HCT116 (cell line): Measurements from ENCODE around the gene OLFML1. TPM values are rescaled to one million over a fixed set of nuclear protein-coding genes. Genes with fewer than 3 reads are reported as not detected.

Experiments
- ATAC-seq: fragments of 200-7000 bp; cut with Tn5 transposase; 2 replicates; pipeline ENCODE4 v1.9.1; 2020; ENCODE audit warnings: mild to moderate bottlenecking, moderate library complexity
- BruUV-seq: library from RNA; stranded (reverse); fragments of 400-500 nt; replicated peaks from 2 replicates; lab custom pipeline; 2021; lab: Mats Ljungman, UMichigan
- CTCF ChIA-PET: fragments of 300-600 bp; sonication (Branson Sonifier 250); formaldehyde crosslinking; loops from one replicate; lab custom pipeline; 2021; ENCODE audit warnings: antibody characterized with exemption; lab: Charles Lee
- POLR2A ChIA-PET: fragments of 300-600, 350-600 bp; sonication (Branson Sonifier 250); formaldehyde crosslinking; loops from one replicate; lab custom pipeline; 2021; ENCODE audit warnings: antibody characterized with exemption; lab: Charles Lee
- RAD21 ChIA-PET, 2 experiments: fragments of 300-600 bp; sonication (Branson Sonifier 250); formaldehyde crosslinking; loops; one replicate each; lab custom pipeline; 2023; ENCODE audit warnings: low total read pairs in 2 of 2; ENCODE audit not compliant: uncharacterized antibody in 2 of 2, unreplicated experiment in 2 of 2, low non-redundant PET in 1 of 2; lab: Charles Lee
- DNase-seq: peaks from one replicate; pipeline ENCODE4 v3.0.0-alpha.2; 2010; ENCODE audit warnings: low read depth, low spot score
- H2AFZ ChIP-seq: fragments of 200-600 bp; shearing (Covaris generic), sonication (generic); 2 replicates; pipeline ENCODE4 v1.6.1; 2017; ENCODE audit warnings: low read depth, mixed run types, mixed read lengths, antibody characterized with exemption, low read length; ENCODE audit not compliant: poor library complexity, severe bottlenecking
- H3K27ac ChIP-seq: 2 replicates; pipeline ENCODE4 v1.5.1; 2012; ENCODE audit warnings: low read depth, low read length
- H3K27me3 ChIP-seq: fragments of 200-600 bp; sonication (generic); 2 replicates; pipeline ENCODE4 v1.6.1; 2016; ENCODE audit warnings: mixed run types, low read length, mixed read lengths; ENCODE audit not compliant: insufficient read depth
- H3K36me3 ChIP-seq, 2 experiments: fragments of 200-500 bp in 1 of 2; fragments of 200-600 bp in 1 of 2; sonication (Bioruptor generic) in 1 of 2; sonication (generic) in 1 of 2; 2 replicates each; pipeline versions ENCODE4 v1.5.1 to v1.6.1; 2014 to 2016; ENCODE audit warnings: low read length in 2 of 2, inconsistent platforms in 1 of 2, mixed read lengths in 1 of 2, mixed run types in 1 of 2; ENCODE audit not compliant: insufficient read depth in 2 of 2, control insufficient read depth in 1 of 2
- H3K4me1 ChIP-seq, 2 experiments: fragments of 200-600 bp in 1 of 2; sonication (generic) in 1 of 2; 2 replicates each; pipeline versions ENCODE4 v1.5.1 to v1.6.1; 2012 to 2017; ENCODE audit warnings: low read length in 2 of 2, inconsistent platforms in 1 of 2, mild to moderate bottlenecking in 1 of 2, mixed read lengths in 1 of 2, mixed run types in 1 of 2, moderate library complexity in 1 of 2; ENCODE audit not compliant: insufficient read depth in 2 of 2, control insufficient read depth in 1 of 2
- H3K4me2 ChIP-seq: fragments of 200-600 bp; sonication (generic); 2 replicates; pipeline ENCODE4 v1.6.1; 2017; ENCODE audit warnings: mixed run types, low read length, mixed read lengths
- H3K4me3 ChIP-seq, 2 experiments: fragments of 200-600 bp in 1 of 2; sonication (generic) in 1 of 2; replicated peaks in 1 of 2; 2 replicates each; pipeline ENCODE4 v1.5.1; 2011 to 2016; ENCODE audit warnings: low read length in 2 of 2, control low read depth in 1 of 2, low read depth in 1 of 2, mild to moderate bottlenecking in 1 of 2, mixed read lengths in 1 of 2, mixed run types in 1 of 2
- H3K79me2 ChIP-seq: fragments of 200-600 bp; sonication (generic); 2 replicates; pipeline ENCODE4 v1.6.1; 2017; ENCODE audit warnings: mild to moderate bottlenecking, mixed run types, low read length, moderate library complexity, mixed read lengths; ENCODE audit not compliant: insufficient read depth
- H3K9ac ChIP-seq: fragments of 200-600 bp; sonication (generic); 2 replicates; pipeline ENCODE4 v1.6.1; 2016; ENCODE audit warnings: low read length, mixed read lengths
- H3K9me2 ChIP-seq: fragments of 200-600 bp; sonication (generic), shearing (Covaris generic); 2 replicates; pipeline ENCODE4 v1.6.1; 2017; ENCODE audit warnings: mixed run types, mild to moderate bottlenecking, moderate library complexity; ENCODE audit not compliant: insufficient read depth
- H3K9me3 ChIP-seq, 2 experiments: fragments of 200-500 bp in 1 of 2; fragments of 200-600 bp in 1 of 2; sonication (Bioruptor generic) in 1 of 2; sonication (generic) in 1 of 2; 2 replicates each; pipeline ENCODE4 v1.6.1; 2014 to 2017; ENCODE audit warnings: low read length in 2 of 2, mixed read lengths in 2 of 2, inconsistent platforms in 1 of 2, low read depth in 1 of 2, mild to moderate bottlenecking in 1 of 2, mixed run types in 1 of 2, moderate library complexity in 1 of 2; ENCODE audit not compliant: control insufficient read depth in 1 of 2, insufficient read depth in 1 of 2
- H4K20me1 ChIP-seq: fragments of 200-600 bp; sonication (generic), shearing (Covaris generic); 2 replicates; pipeline ENCODE4 v1.6.1; 2017; ENCODE audit warnings: mixed run types, mild to moderate bottlenecking, moderate library complexity; ENCODE audit not compliant: insufficient read depth
- CEBPB ChIP-seq: IDR thresholded peaks from 2 replicates; pipeline ENCODE4 v1.6.1; 2012; ENCODE audit warnings: low read depth
- EZH2 ChIP-seq: fragments of 200-600 bp; sonication (generic); IDR thresholded peaks from 2 replicates; pipeline ENCODE4 v1.6.1; 2017; ENCODE audit warnings: antibody characterized with exemption, mixed run types
- FOSL1 ChIP-seq: IDR thresholded peaks from 2 replicates; pipeline ENCODE4 v1.6.1; 2012; ENCODE audit warnings: low read depth
- JUND ChIP-seq: IDR thresholded peaks from 2 replicates; pipeline ENCODE4 v1.6.1; 2012
- POLR2AphosphoS5 ChIP-seq: IDR thresholded peaks from 2 replicates; pipeline ENCODE4 v1.6.1; 2011; ENCODE audit warnings: mild to moderate bottlenecking, low read depth, low read length, moderate library complexity
- REST ChIP-seq: IDR thresholded peaks from 2 replicates; pipeline ENCODE4 v1.6.1; 2012; ENCODE audit warnings: low read depth
- SP1 ChIP-seq: IDR thresholded peaks from 2 replicates; pipeline ENCODE4 v1.6.1; 2012; ENCODE audit warnings: low read depth
- SRF ChIP-seq: IDR thresholded peaks from 2 replicates; pipeline ENCODE4 v1.6.1; 2012; ENCODE audit warnings: low read depth
- TCF7L2 ChIP-seq: IDR thresholded peaks from 2 replicates; pipeline ENCODE4 v1.7.0; 2011; ENCODE audit warnings: borderline replicate concordance, inconsistent platforms; ENCODE audit not compliant: insufficient read depth, insufficient read length; ENCODE audit errors: extremely low read depth
- YY1 ChIP-seq: IDR thresholded peaks from 2 replicates; pipeline ENCODE4 v1.6.1; 2011; ENCODE audit warnings: low read length, low read depth, moderate library complexity, mild to moderate bottlenecking; ENCODE audit not compliant: insufficient replicate concordance; ENCODE audit errors: extremely low read depth
- ZNF274 ChIP-seq: fragments of 200-500 bp; sonication (Bioruptor generic); IDR thresholded peaks from 2 replicates; pipeline ENCODE4 v1.6.1; 2014; ENCODE audit warnings: mild to moderate bottlenecking, low read depth, low read length, inconsistent platforms
- intact Hi-C: fragments of 100-400 bp; cut with micrococcal nuclease; formaldehyde crosslinking; loops from 2 replicates; pipeline ENCODE4 v1.10.0; 2022
- total RNA-seq: library from RNA; stranded (reverse); gene quantifications from one replicate; pipeline ENCODE4 v1.2.1, GENCODE V29; 2021; ENCODE audit not compliant: unreplicated experiment
- TF ChIP-seq, protein P1 (sequence below), 3 experiments: fragments of 200-600 bp in 1 of 3; sonication (generic) in 1 of 3; IDR thresholded peaks in 2 of 3; conservative IDR thresholded peaks in 1 of 3; 2 replicates each; pipeline ENCODE4 v1.5.1; 2012 to 2017; ENCODE audit warnings: low read depth in 2 of 3, low read length in 2 of 3, antibody characterized with exemption in 1 of 3, borderline replicate concordance in 1 of 3, control low read depth in 1 of 3, mild to moderate bottlenecking in 1 of 3, mixed read lengths in 1 of 3, mixed run types in 1 of 3, moderate library complexity in 1 of 3; ENCODE audit not compliant: insufficient read depth in 1 of 3
- TF ChIP-seq, protein P2 (sequence below): IDR thresholded peaks from 2 replicates; pipeline ENCODE4 v1.6.1; 2011; ENCODE audit warnings: mild to moderate bottlenecking, low read length, moderate library complexity; ENCODE audit not compliant: insufficient replicate concordance; ENCODE audit errors: extremely low read depth
- TF ChIP-seq, protein P3 (sequence below): IDR thresholded peaks from 2 replicates; pipeline ENCODE4 v1.6.1; 2012

Gene OLFML1
- total RNA-seq, 1 experiment from 2014 or later: not detected

- Histone ChIP-seq H3K27ac (no peak overlapping the region), H2AFZ (no peak overlapping the region), H3K4me3 (no peak overlapping the region), H4K20me1 (no peaks in the 10 kb centered on the region), H3K9me3 (no peaks in the 10 kb centered on the region), H3K4me2 (no peak overlapping the region), H3K4me1 (no peaks in the 10 kb centered on the region), H3K9ac (no peak overlapping the region), H3K79me2 (no peaks in the 10 kb centered on the region), H3K27me3 (peaks cover 22% of the 10 kb centered on the region), H3K36me3 (no peaks in the 10 kb centered on the region), H3K9me2 (no peaks in the 10 kb centered on the region)
- TF ChIP-seq CEBPB (no peak), SRF (no peak), YY1 (no peak), ZNF274 (no peak), REST (no peak), POLR2AphosphoS5 (no peak), TCF7L2 (no peak), SP1 (no peak), JUND (no peak), EZH2 (no peak), FOSL1 (no peak)
- TF ChIP-seq, protein P1, sequence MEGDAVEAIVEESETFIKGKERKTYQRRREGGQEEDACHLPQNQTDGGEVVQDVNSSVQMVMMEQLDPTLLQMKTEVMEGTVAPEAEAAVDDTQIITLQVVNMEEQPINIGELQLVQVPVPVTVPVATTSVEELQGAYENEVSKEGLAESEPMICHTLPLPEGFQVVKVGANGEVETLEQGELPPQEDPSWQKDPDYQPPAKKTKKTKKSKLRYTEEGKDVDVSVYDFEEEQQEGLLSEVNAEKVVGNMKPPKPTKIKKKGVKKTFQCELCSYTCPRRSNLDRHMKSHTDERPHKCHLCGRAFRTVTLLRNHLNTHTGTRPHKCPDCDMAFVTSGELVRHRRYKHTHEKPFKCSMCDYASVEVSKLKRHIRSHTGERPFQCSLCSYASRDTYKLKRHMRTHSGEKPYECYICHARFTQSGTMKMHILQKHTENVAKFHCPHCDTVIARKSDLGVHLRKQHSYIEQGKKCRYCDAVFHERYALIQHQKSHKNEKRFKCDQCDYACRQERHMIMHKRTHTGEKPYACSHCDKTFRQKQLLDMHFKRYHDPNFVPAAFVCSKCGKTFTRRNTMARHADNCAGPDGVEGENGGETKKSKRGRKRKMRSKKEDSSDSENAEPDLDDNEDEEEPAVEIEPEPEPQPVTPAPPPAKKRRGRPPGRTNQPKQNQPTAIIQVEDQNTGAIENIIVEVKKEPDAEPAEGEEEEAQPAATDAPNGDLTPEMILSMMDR (IDR thresholded peaks at IDR 0.05 in 2 of 3, conservative IDR thresholded peaks at IDR 0.05 in 1 of 3; ENCODE audit: borderline replicate concordance in 1 of 3, insufficient read depth in 1 of 3, low read depth in 2 of 3, low read length in 2 of 3): no peak
- TF ChIP-seq, protein P2, sequence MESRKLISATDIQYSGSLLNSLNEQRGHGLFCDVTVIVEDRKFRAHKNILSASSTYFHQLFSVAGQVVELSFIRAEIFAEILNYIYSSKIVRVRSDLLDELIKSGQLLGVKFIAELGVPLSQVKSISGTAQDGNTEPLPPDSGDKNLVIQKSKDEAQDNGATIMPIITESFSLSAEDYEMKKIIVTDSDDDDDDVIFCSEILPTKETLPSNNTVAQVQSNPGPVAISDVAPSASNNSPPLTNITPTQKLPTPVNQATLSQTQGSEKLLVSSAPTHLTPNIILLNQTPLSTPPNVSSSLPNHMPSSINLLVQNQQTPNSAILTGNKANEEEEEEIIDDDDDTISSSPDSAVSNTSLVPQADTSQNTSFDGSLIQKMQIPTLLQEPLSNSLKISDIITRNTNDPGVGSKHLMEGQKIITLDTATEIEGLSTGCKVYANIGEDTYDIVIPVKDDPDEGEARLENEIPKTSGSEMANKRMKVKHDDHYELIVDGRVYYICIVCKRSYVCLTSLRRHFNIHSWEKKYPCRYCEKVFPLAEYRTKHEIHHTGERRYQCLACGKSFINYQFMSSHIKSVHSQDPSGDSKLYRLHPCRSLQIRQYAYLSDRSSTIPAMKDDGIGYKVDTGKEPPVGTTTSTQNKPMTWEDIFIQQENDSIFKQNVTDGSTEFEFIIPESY: no peak
- TF ChIP-seq, protein P3, sequence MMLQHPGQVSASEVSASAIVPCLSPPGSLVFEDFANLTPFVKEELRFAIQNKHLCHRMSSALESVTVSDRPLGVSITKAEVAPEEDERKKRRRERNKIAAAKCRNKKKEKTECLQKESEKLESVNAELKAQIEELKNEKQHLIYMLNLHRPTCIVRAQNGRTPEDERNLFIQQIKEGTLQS: no peak
- intact Hi-C loops: no loop called here
- ChIA-PET CTCF (no interaction called here), RAD21 (no interaction called here), POLR2A (no interaction called here)
- BruUV-seq: no TSS peak
- DNase-seq (no peak), ATAC-seq (no peak)
Measured at GRCh38 chr11:7501251-7501650, 15.9 kb downstream of the OLFML1 start.
